ENCODE data around the gene C1QTNF1. TPM values are rescaled to one million over a fixed set of nuclear protein-coding genes. Genes with fewer than 3 reads are reported as not detected.

C1QTNF1 gene
- total RNA-seq, 5 donors from 2014 or later (not counting 1 experiment from before 2014, with no cell fraction given), result 0.10 to 0.57 (median 0.26) TPM; not detected in 1

- H3K4me3 Mint-ChIP-seq, result no peak overlapping the region
- peaks cover 0 to 6% of the 10 kb centered on the region in 2 experiments for H3K4me1 ChIP-seq (ENCODE audit: control insufficient read depth in 1 of 2, extremely low read depth in 1 of 2, insufficient read depth in 2 of 2, low read length in 2 of 2)
- no peak overlapping the region for H3K4me3 ChIP-seq (ENCODE audit: control insufficient read depth in 1 of 2, extremely low read depth in 1 of 2, low read length in 1 of 2)
- no peaks in the 10 kb centered on the region for H3K9me3 ChIP-seq
- POLR2A ChIA-PET, result no interaction called here
- H3K4me1 Mint-ChIP-seq, result peaks cover 4 to 11% (median 5%) of the 10 kb centered on the region in 3 donors
- ATAC-seq (replicated peaks in 1 of 4) (no peak), DNase-seq (no peak)
- no peak overlapping the region for H3K27ac ChIP-seq (ENCODE audit: low read length)
- H3K27me3 ChIP-seq (replicated peaks in 1 of 2; ENCODE audit: control insufficient read depth in 2 of 2, extremely low read depth in 1 of 2, insufficient read depth in 2 of 2, low read length in 1 of 2), result peaks cover 0 to 60% of the 10 kb centered on the region in 2 experiments
- no peaks in the 10 kb centered on the region for H3K36me3 ChIP-seq (ENCODE audit: control insufficient read depth in 2 of 2, extremely low read depth in 1 of 2, insufficient read depth in 1 of 2, low read length in 1 of 2)
- H3K9me3 Mint-ChIP-seq, result peaks cover 3 to 8% (median 4%) of the 10 kb centered on the region in 3 donors
- no peaks in the 10 kb centered on the region for H3K36me3 Mint-ChIP-seq
- CTCF ChIA-PET, result no interaction called here
- peaks cover 21 to 30% of the 10 kb centered on the region in 2 donors for H3K27me3 Mint-ChIP-seq
- H3K27ac Mint-ChIP-seq, result no peak overlapping the region
- 70% methylated on average over 13 of the region's 21 CpGs for WGBS (ENCODE audit: insufficient coverage)
Measured at GRCh38 chr17:79048826-79049755, 25.1 kb downstream of the C1QTNF1 start.

- POLR2A ChIA-PET, result no interaction called here
- 86% methylated on average over 10 of the region's 11 CpGs for WGBS (ENCODE audit: insufficient coverage)
- H3K27ac ChIP-seq (ENCODE audit: low read length), result no peak overlapping the region
- H3K36me3 ChIP-seq (ENCODE audit: control insufficient read depth in 2 of 2, extremely low read depth in 1 of 2, insufficient read depth in 1 of 2, low read length in 1 of 2), result no peaks in the 10 kb centered on the region
- DNase-seq (no peak), ATAC-seq (replicated peaks in 1 of 4) (no peak)
- H3K4me3 Mint-ChIP-seq, result no peak overlapping the region
- H3K4me3 ChIP-seq (ENCODE audit: control insufficient read depth in 1 of 2, extremely low read depth in 1 of 2, low read length in 1 of 2), result no peak overlapping the region
- CTCF ChIA-PET, result no interaction called here
- peaks cover 0 to 54% of the 10 kb centered on the region in 2 experiments for H3K27me3 ChIP-seq (replicated peaks in 1 of 2; ENCODE audit: control insufficient read depth in 2 of 2, extremely low read depth in 1 of 2, insufficient read depth in 2 of 2, low read length in 1 of 2)
- peaks cover 18 to 25% of the 10 kb centered on the region in 2 donors for H3K27me3 Mint-ChIP-seq
- no peaks in the 10 kb centered on the region for H3K36me3 Mint-ChIP-seq
- peaks cover 4 to 11% (median 5%) of the 10 kb centered on the region in 3 donors for H3K4me1 Mint-ChIP-seq
- H3K9me3 Mint-ChIP-seq, result peaks cover 7 to 11% (median 10%) of the 10 kb centered on the region in 3 donors
- no peak overlapping the region for H3K27ac Mint-ChIP-seq
- peaks cover 0 to 6% of the 10 kb centered on the region in 2 experiments for H3K4me1 ChIP-seq (ENCODE audit: control insufficient read depth in 1 of 2, extremely low read depth in 1 of 2, insufficient read depth in 2 of 2, low read length in 2 of 2)
- no peaks in the 10 kb centered on the region for H3K9me3 ChIP-seq
Measured at GRCh38 chr17:79049821-79050220, 25.9 kb downstream of the C1QTNF1 start.

GRCh38 chr17:79050551-79050950 lies 26.6 kb downstream of the C1QTNF1 start:
- Mint-ChIP-seq H3K27me3 (peaks cover 12 to 20% of the 10 kb centered on the region in 2 donors), H3K4me3 (no peak overlapping the region), H3K4me1 (peaks cover 4 to 6% (median 4%) of the 10 kb centered on the region in 3 donors), H3K36me3 (no peaks in the 10 kb centered on the region), H3K27ac (no peak overlapping the region), H3K9me3 (peaks cover 7 to 11% (median 10%) of the 10 kb centered on the region in 3 donors)
- ChIA-PET CTCF (no interaction called here), POLR2A (no interaction called here)
- H3K27ac ChIP-seq (ENCODE audit: low read length), result no peak overlapping the region
- DNase-seq, result no peak
- WGBS (ENCODE audit: insufficient coverage), result 84% methylated on average over 6 of the region's 6 CpGs
- peaks cover 0 to 46% of the 10 kb centered on the region in 2 experiments for H3K27me3 ChIP-seq (replicated peaks in 1 of 2; ENCODE audit: control insufficient read depth in 2 of 2, extremely low read depth in 1 of 2, insufficient read depth in 2 of 2, low read length in 1 of 2)
- no peak for ATAC-seq (replicated peaks in 1 of 4)
- H3K4me1 ChIP-seq (ENCODE audit: control insufficient read depth in 1 of 2, extremely low read depth in 1 of 2, insufficient read depth in 2 of 2, low read length in 2 of 2), result peaks cover 0 to 6% of the 10 kb centered on the region in 2 experiments
- no peaks in the 10 kb centered on the region for H3K9me3 ChIP-seq
- H3K4me3 ChIP-seq (ENCODE audit: control insufficient read depth in 1 of 2, extremely low read depth in 1 of 2, low read length in 1 of 2), result no peak overlapping the region
- H3K36me3 ChIP-seq (ENCODE audit: control insufficient read depth in 2 of 2, extremely low read depth in 1 of 2, insufficient read depth in 1 of 2, low read length in 1 of 2), result no peaks in the 10 kb centered on the region

- Mint-ChIP-seq H3K4me3 (no peak overlapping the region), H3K27ac (no peak overlapping the region), H3K9me3 (peaks cover 7 to 11% (median 10%) of the 10 kb centered on the region in 3 donors), H3K27me3 (peaks cover 8 to 14% of the 10 kb centered on the region in 2 donors), H3K36me3 (no peaks in the 10 kb centered on the region), H3K4me1 (no peaks in the 10 kb centered on the region)
- DNase-seq, result no peak
- Histone ChIP-seq H3K36me3 (ENCODE audit: control insufficient read depth in 2 of 2, extremely low read depth in 1 of 2, insufficient read depth in 1 of 2, low read length in 1 of 2) (no peaks in the 10 kb centered on the region), H3K4me1 (ENCODE audit: control insufficient read depth in 1 of 2, extremely low read depth in 1 of 2, insufficient read depth in 2 of 2, low read length in 2 of 2) (no peaks in the 10 kb centered on the region), H3K4me3 (ENCODE audit: control insufficient read depth in 1 of 2, extremely low read depth in 1 of 2, low read length in 1 of 2) (no peak overlapping the region), H3K9me3 (no peaks in the 10 kb centered on the region), H3K27me3 (replicated peaks in 1 of 2; ENCODE audit: control insufficient read depth in 2 of 2, extremely low read depth in 1 of 2, insufficient read depth in 2 of 2, low read length in 1 of 2) (peaks cover 0 to 39% of the 10 kb centered on the region in 2 experiments), H3K27ac (ENCODE audit: low read length) (no peak overlapping the region)
- POLR2A ChIA-PET, result interaction anchor here in 1 of 2 donors (0.6 kb wide), 1 partner anchor 20 kb away, joined by 8 read pairs; no protein-coding TSS in a partner anchor
- WGBS (ENCODE audit: insufficient coverage), result 73% methylated on average over 3 of the region's 6 CpGs
- no peak for ATAC-seq (replicated peaks in 1 of 4)
- CTCF ChIA-PET, result no interaction called here
Measured at GRCh38 chr17:79051306-79051705, 27.3 kb downstream of the C1QTNF1 start.

GRCh38 chr17:79052131-79052530 lies 28.2 kb downstream of the C1QTNF1 start:
- no CpG with 5 or more reads among the region's 1 CpG for WGBS (ENCODE audit: insufficient coverage)
- no peaks in the 10 kb centered on the region for H3K36me3 ChIP-seq (ENCODE audit: control insufficient read depth in 2 of 2, extremely low read depth in 1 of 2, insufficient read depth in 1 of 2, low read length in 1 of 2)
- no peaks in the 10 kb centered on the region for H3K4me1 Mint-ChIP-seq
- no peaks in the 10 kb centered on the region for H3K4me1 ChIP-seq (ENCODE audit: control insufficient read depth in 1 of 2, extremely low read depth in 1 of 2, insufficient read depth in 2 of 2, low read length in 2 of 2)
- H3K36me3 Mint-ChIP-seq, result no peaks in the 10 kb centered on the region
- H3K27me3 ChIP-seq (replicated peaks in 1 of 2; ENCODE audit: control insufficient read depth in 2 of 2, extremely low read depth in 1 of 2, insufficient read depth in 2 of 2, low read length in 1 of 2), result peaks cover 0 to 36% of the 10 kb centered on the region in 2 experiments
- no peaks in the 10 kb centered on the region for H3K9me3 ChIP-seq
- H3K27ac ChIP-seq (ENCODE audit: low read length), result no peak overlapping the region
- H3K27ac Mint-ChIP-seq, result no peak overlapping the region
- ChIA-PET POLR2A (no interaction called here), CTCF (interaction anchor here in 1 of 2 donors (0.6 kb wide), 1 partner anchor 64 kb away, joined by 3 read pairs; no protein-coding TSS in a partner anchor)
- no peak for DNase-seq
- H3K4me3 ChIP-seq (ENCODE audit: control insufficient read depth in 1 of 2, extremely low read depth in 1 of 2, low read length in 1 of 2), result no peak overlapping the region
- H3K4me3 Mint-ChIP-seq, result no peak overlapping the region
- peaks cover 7 to 11% (median 10%) of the 10 kb centered on the region in 3 donors for H3K9me3 Mint-ChIP-seq
- H3K27me3 Mint-ChIP-seq, result peaks cover 11 to 14% of the 10 kb centered on the region in 2 donors
- ATAC-seq (replicated peaks in 1 of 4), result no peak

GRCh38 chr17:79053251-79053925 lies 29.4 kb downstream of the C1QTNF1 start:
- peaks cover 7 to 11% (median 10%) of the 10 kb centered on the region in 3 donors for H3K9me3 Mint-ChIP-seq
- Histone ChIP-seq H3K9me3 (no peaks in the 10 kb centered on the region), H3K4me1 (ENCODE audit: control insufficient read depth in 1 of 2, extremely low read depth in 1 of 2, insufficient read depth in 2 of 2, low read length in 2 of 2) (no peaks in the 10 kb centered on the region), H3K36me3 (ENCODE audit: control insufficient read depth in 2 of 2, extremely low read depth in 1 of 2, insufficient read depth in 1 of 2, low read length in 1 of 2) (no peaks in the 10 kb centered on the region), H3K27me3 (replicated peaks in 1 of 2; ENCODE audit: control insufficient read depth in 2 of 2, extremely low read depth in 1 of 2, insufficient read depth in 2 of 2, low read length in 1 of 2) (peaks cover 0 to 39% of the 10 kb centered on the region in 2 experiments), H3K4me3 (ENCODE audit: control insufficient read depth in 1 of 2, extremely low read depth in 1 of 2, low read length in 1 of 2) (no peak overlapping the region), H3K27ac (ENCODE audit: low read length) (no peak overlapping the region)
- POLR2A ChIA-PET, result no interaction called here
- no peaks in the 10 kb centered on the region for H3K36me3 Mint-ChIP-seq
- 96% methylated on average over 2 of the region's 2 CpGs for WGBS (ENCODE audit: insufficient coverage)
- no peaks in the 10 kb centered on the region for H3K4me1 Mint-ChIP-seq
- CTCF ChIA-PET, result no interaction called here
- DNase-seq (no peak), ATAC-seq (replicated peaks in 1 of 4) (no peak)
- peaks cover 17% of the 10 kb centered on the region in 2 donors for H3K27me3 Mint-ChIP-seq
- H3K4me3 Mint-ChIP-seq, result no peak overlapping the region
- no peak overlapping the region for H3K27ac Mint-ChIP-seq

Data from T-cell (primary cell).